ENCODE results near the gene DBN1. TPM values are rescaled to one million over a fixed set of nuclear protein-coding genes. Genes with fewer than 3 reads are reported as not detected.

The DBN1 gene
- total RNA-seq, 1 donor from 2014 or later: 371 TPM

GRCh38 chr5:177447066-177447610, 26.3 kb downstream of the DBN1 start:
- H3K9me3 Mint-ChIP-seq (ENCODE audit: unreplicated experiment): no peaks in the 10 kb centered on the region
- no peak overlapping the region for H3K4me3 Mint-ChIP-seq (ENCODE audit: unreplicated experiment)
- H3K4me1 Mint-ChIP-seq (ENCODE audit: low read depth, unreplicated experiment): peaks cover 19% of the 10 kb centered on the region
- peaks cover 35% of the 10 kb centered on the region for H4K20me1 ChIP-seq (ENCODE audit: insufficient read depth, low read length)
- FAIRE-seq (no peak), DNase-seq (ENCODE audit: low read depth) (no peak)
- peak overlapping the region; percentile 23 for H3K27ac ChIP-seq (ENCODE audit: low read depth, low read length)
- no peaks in the 10 kb centered on the region for H3K27me3 ChIP-seq (ENCODE audit: insufficient read depth, low read length)
- peaks cover 4% of the 10 kb centered on the region for H3K27me3 Mint-ChIP-seq (ENCODE audit: low read depth, unreplicated experiment)
- no peaks in the 10 kb centered on the region for H3K79me2 ChIP-seq (ENCODE audit: insufficient read depth, low read length)
- H3K4me3 ChIP-seq (ENCODE audit: insufficient read depth, low read depth, low read length): peak overlapping the region; percentile 65
- H3K27ac Mint-ChIP-seq (ENCODE audit: unreplicated experiment): no peak overlapping the region
- H3K36me3 Mint-ChIP-seq (ENCODE audit: low read depth, unreplicated experiment): peaks cover 3% of the 10 kb centered on the region
- peaks cover 18% of the 10 kb centered on the region for H3K4me1 ChIP-seq (ENCODE audit: insufficient read depth, low read length)
- no peak overlapping the region for H2AFZ ChIP-seq (ENCODE audit: low read depth, low read length)
- H3K4me2 ChIP-seq (ENCODE audit: low read length): peak overlapping the region; percentile 95
- no peaks in the 10 kb centered on the region for H3K36me3 ChIP-seq (ENCODE audit: insufficient read depth, low read length)
- no peaks in the 10 kb centered on the region for H3K9me3 ChIP-seq (ENCODE audit: insufficient read depth, low read depth, low read length)
- TF ChIP-seq CTCF (IDR thresholded peaks at IDR 0.05; ENCODE audit: insufficient read depth, low read depth, low read length) (no peak), EZH2 (IDR thresholded peaks at IDR 0.05; ENCODE audit: insufficient read depth, low read length) (no peak)
- peak overlapping the region; percentile 79 for H3K9ac ChIP-seq (ENCODE audit: low read length)

GRCh38 chr5:177446200-177447065, 27.0 kb downstream of the DBN1 start, which contains the start of gene PRR7:
Gene PRR7 (plus strand): TSS chr5:177446814. CDS start chr5:177455068, 8,254 bp downstream.
- peak within 1 kb of the TSS; percentile 95 for H3K4me2 ChIP-seq (ENCODE audit: low read length)
- H2AFZ ChIP-seq (ENCODE audit: low read depth, low read length): peak within 1 kb of the TSS; percentile 46
- H3K27me3 ChIP-seq (ENCODE audit: insufficient read depth, low read length): no peaks in the 10 kb centered on the region
- peak within 1 kb of the TSS; percentile 23 for H3K27ac ChIP-seq (ENCODE audit: low read depth, low read length)
- no peak for TF ChIP-seq CTCF (IDR thresholded peaks at IDR 0.05; ENCODE audit: insufficient read depth, low read depth, low read length)
- no peak for TF ChIP-seq EZH2 (IDR thresholded peaks at IDR 0.05; ENCODE audit: insufficient read depth, low read length)
- no peaks in the 10 kb centered on the region for H3K36me3 ChIP-seq (ENCODE audit: insufficient read depth, low read length)
- H3K4me3 ChIP-seq (ENCODE audit: insufficient read depth, low read depth, low read length): peak within 1 kb of the TSS; percentile 65
- no peaks in the 10 kb centered on the region for H3K9me3 ChIP-seq (ENCODE audit: insufficient read depth, low read depth, low read length)
- Mint-ChIP-seq H3K4me3 (ENCODE audit: unreplicated experiment) (peak within 1 kb of the TSS; percentile 77), H3K27ac (ENCODE audit: unreplicated experiment) (peak within 1 kb of the TSS; percentile 29), H3K4me1 (ENCODE audit: low read depth, unreplicated experiment) (peaks cover 21% of the 10 kb centered on the region), H3K27me3 (ENCODE audit: low read depth, unreplicated experiment) (peaks cover 4% of the 10 kb centered on the region), H3K9me3 (ENCODE audit: unreplicated experiment) (no peaks in the 10 kb centered on the region), H3K36me3 (ENCODE audit: low read depth, unreplicated experiment) (peaks cover 5% of the 10 kb centered on the region)
- DNase-seq (ENCODE audit: low read depth): peak; percentile 62
- peaks cover 18% of the 10 kb centered on the region for H3K4me1 ChIP-seq (ENCODE audit: insufficient read depth, low read length)
- no peaks in the 10 kb centered on the region for H3K79me2 ChIP-seq (ENCODE audit: insufficient read depth, low read length)
- peaks cover 29% of the 10 kb centered on the region for H4K20me1 ChIP-seq (ENCODE audit: insufficient read depth, low read length)
- H3K9ac ChIP-seq (ENCODE audit: low read length): peak within 1 kb of the TSS; percentile 79
- FAIRE-seq: no peak

All from astrocyte (in vitro differentiated cells and primary cell).